NCI-H187 treated with DMSO at 0.1 percent for 48 hours (cell line): ENCODE data around the gene QTRT2.

Source experiments
- DNase-seq: peaks from one replicate; lab custom pipeline; 2025; lab: John Stamatoyannopoulos, UW

The QTRT2 gene

DNA sequence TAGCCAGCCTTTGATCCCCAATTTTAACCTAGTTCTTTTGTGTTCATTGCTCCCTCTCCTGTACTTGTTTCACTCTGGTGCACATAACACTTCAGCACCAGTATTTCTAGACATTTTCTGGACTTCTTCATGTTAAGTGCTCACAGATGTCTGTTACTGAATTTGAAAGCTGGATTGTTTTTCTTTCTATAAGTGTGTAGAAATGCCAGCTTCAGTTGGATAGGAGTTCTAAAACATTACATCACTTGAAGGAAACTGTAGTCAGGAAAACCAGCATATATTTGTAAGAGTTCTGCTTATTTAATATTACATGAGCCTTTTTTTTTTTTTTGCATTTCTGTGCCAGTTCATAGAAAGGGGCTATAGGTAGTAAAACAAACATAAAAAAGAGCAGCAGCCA is 21.6 kb downstream of the QTRT2 start:
- no peak for DNase-seq

DNA sequence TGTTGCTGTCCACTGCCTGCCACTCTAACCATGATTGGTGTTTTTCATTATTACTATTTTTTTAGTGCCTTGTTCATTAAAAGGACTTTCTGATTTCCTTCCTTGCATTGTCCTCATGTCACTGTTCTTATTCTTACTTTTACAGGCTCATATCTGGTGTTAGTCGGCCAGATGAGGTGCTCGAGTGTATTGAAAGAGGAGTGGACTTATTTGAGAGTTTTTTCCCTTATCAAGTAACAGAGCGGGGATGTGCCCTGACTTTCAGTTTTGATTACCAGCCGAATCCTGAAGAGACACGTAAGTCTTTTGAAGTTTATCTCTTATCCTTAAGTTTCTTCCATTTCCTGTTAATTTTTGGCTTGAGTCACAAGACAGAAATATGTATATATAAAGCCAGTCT is 23.2 kb downstream of the QTRT2 start:
- DNase-seq, result no peak

DNA sequence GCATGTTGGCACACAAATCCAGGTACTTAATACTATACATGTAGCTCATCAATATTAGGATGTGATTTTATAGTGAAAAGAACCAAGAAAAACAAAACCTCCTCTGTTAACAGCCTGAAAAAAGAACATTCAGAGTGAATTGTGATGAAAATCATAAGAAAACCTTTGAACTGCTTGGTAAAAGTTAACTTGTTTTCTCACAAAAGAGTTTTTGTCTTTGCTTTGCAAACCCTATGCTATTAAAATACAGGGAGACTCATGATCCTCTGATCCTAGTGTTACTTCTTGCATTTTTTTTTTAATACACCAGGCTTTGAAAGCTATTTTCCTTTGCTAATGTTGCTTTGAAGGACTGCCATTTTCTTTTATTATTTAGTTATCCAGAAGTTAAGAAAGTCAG is 23.7 kb downstream of the QTRT2 start:
- DNase-seq, result no peak

DNA sequence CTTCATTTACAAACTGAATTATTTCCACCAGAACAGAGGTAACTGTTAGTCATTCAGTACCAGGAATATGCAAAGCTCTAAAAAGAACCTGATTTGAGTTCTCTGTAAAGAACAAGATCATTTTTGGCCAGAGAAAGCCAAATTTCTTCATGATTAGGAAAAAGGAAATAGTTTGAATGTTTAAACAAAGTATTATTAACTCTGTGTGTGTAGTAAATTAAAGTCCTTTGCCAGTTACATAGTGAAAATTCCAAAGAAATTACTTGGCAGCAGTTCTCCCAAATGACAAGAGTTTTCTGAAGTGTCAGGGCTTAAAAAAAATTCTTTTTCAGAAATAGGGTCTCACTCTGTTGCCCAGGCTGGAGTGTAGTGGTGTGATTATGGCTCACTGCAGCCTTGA is 24.5 kb downstream of the QTRT2 start:
- DNase-seq, result no peak

DNA sequence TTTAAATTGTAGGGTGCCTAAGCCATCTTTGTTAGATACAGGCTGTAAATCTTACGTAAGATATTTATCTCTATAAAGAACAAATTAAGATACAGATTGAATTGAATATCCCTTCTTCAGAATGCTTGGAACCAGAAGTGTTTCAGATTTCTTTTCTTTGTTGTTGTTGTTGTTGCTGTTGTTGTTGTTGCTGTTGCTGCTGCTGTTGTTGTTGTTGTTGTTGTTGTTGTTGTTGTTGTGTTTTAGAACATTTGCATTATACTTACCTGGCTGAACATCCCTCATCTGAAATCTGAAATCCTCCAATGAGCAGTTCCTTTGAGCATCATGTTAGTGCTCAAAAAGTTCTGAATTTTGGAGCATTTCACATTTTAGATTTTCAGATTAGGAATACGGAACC is 26.6 kb downstream of the QTRT2 start:
- DNase-seq, result no peak

DNA sequence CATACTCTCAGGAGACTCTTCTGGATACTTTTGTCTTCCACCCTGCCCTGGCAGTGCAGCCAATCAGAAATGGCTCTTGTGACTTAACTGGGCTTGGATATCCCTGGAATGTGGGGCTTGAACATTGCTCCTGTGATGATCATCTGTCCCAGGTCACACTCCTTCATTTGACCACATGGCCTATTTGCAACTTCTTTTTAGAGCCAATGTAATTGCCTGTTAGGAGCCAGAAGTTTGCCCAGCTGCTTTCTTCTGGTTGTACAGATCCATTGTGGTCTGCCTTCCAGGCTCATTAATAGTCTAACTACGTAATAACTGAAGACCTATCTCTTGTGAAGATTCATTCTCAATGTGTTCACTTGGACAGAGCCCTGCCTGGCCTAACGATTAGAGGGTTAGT is 29.8 kb downstream of the QTRT2 start:
- no peak for DNase-seq

DNA sequence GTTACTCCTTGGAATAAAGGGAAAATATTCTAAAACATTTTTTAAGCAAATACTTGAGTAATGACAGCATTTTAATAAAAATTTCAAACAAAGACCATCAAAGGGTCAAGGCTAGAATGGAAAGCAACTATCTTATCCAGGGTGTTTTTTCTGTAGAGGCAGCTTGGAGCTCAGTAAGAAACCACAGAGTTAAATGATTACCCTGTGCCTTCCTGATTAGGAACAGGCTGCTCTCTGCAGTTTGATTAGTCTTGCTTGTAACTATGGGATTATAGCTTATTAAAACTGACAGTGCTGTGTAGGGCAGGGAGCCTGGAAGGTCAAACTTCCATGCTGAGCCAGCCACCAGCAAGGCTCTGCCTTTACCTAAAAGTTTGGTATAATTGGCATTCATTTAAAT is 33.1 kb downstream of the QTRT2 start:
- DNase-seq, result no peak

DNA sequence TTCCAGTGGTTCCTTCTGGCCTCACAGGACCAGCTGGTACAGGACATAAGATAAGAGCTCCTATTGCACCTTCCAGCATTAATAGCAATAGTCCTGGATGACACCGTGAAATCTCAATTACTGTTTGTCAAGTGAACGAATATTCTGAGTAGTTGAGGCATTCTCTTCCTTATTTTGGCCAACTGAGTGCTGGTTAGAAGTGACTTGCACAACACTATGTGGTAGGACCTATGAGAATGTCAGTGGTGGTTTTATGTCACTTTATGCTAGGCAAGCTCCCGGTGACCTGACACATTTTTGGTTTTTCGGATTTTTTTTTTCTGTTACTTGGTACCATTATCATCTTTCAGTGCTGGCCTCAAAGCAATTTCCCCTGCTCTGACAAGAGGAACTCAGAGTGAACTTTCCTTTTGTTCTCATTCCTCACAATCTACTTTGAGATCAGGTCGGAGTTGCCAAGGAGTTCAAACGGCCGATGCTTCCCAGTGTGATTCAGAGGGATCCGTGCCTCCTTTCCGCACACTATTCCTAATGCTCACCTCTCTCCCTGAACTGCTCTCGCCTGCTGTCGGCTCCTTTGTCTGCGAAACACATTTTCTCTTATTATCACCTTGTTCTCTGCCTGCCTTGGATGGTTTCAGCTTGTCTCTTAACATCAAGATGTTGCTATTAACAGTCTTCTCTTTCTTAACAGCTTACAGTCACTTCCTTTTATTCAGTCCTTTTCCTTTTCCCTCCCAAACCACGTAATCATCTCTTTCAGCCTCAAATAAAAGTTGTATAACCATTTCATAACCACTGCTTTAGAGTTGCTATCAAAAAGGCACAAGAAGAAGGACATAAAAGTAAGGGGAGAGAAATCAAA is 35.8 kb downstream of the QTRT2 start:
- no peak for DNase-seq

DNA sequence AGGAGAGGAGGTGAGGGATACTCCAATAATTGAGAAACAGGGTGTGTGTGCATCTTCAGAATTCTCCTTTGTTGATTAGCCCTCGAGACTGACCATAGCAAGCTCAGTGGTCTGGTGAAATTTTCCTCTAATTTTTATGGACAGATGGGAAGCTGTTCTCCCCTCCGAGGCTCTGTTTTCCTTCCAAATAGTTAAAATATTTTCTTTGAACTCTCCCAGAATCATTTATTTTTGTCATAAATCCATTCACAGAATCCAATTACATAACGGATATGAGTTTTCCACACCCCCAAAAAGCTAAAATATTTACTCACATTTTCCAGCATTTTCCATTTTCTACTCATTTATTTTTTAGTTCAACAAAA is 36.5 kb downstream of the QTRT2 start:
- no peak for DNase-seq

DNA sequence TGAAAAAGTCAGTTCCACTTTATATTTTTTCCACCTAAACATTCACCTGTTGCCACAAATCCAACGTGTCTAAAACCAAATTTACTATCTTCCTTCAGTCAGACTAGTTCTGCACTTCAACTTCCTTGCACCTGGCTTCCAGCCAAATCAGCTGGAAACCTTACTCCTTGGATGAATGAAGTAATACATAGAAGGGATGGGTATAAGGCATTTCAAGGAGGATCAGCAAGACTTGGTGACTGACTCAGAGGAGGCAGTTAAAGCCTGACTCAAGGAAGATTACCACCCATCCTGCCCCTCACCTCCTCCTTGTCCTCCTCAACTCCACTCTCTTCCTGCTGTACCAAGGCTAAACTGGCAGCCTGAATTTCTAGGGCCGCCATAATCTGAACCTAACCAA is 37.1 kb downstream of the QTRT2 start:
- DNase-seq, result no peak

DNA sequence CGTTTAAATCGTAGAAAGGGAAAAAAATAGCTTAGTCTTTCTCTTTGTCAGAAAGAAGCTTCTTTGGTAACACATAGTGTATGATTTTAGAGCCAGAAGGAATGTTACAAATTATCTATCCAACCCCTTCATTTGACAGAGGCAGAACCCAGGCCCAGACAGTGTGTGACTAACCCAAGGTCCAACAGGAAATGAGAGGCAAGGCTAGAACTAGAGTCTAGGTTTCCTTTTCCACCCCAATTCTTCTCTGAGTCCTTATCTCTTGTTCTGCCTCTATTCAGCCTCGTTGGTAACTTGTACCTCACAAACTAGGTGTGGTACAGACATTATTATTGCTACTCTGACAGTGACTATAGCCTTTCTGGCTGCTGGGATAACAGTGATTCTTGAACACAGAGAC is 39.3 kb downstream of the QTRT2 start:
- no peak for DNase-seq

DNA sequence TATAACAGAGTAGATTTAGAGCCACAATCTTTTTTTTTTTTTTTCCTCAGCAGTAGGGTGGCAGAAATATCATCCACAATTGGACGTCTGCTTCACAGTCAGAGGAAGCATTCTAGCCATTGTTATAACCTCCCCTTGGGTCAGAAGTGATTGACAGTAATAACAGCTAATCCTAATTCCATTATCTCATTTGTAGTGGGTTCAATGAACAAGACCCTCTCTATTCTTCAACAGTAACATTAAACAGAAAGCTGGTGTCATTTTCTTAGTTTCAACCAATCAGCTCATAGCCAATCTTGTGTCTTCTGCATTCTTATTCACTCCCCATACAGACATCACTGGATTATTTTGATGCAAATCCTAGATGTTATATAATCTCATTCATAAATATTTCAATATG is 44.6 kb downstream of the QTRT2 start:
- DNase-seq, result no peak

DNA sequence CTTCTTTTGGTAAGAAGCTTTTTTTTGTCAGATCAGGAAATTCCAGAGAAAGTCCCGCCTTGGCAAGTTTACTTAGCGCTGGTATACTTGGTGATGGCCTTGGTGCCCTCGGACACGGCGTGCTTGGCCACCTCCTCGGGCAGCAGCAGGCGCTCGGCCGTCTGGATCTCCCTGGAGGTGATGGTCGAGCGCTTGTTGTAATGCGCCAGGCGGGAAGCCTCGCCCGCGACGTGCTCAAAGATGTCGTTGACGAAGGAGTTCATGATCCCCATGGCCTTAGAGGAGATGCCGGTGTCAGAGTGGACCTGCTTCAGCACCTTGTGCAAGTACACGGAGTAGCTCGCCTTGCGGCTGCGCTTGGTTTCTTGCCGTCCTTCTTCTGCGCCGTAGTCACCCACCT is 46.6 kb downstream of the QTRT2 start:
- DNase-seq, result no peak

DNA sequence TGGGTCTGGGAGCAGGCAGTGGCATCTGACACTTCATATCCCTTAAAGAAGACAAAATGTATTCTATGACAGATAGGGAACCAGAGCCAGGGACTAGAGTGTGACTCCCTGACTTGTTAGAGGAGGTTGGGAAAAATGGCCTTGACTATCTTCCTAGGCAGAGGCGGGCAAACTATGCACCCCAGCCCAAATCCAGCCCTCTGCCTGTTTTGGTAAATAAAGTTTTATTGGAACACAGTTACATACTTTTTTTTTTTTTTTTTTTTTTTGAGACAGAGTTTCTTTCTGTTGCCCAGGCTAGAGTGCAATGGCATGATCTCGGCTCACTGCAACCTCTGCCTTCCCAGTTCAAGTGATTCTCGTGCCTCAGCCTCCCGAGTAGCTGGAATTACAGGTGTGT is 47.3 kb downstream of the QTRT2 start:
- no peak for DNase-seq

DNA sequence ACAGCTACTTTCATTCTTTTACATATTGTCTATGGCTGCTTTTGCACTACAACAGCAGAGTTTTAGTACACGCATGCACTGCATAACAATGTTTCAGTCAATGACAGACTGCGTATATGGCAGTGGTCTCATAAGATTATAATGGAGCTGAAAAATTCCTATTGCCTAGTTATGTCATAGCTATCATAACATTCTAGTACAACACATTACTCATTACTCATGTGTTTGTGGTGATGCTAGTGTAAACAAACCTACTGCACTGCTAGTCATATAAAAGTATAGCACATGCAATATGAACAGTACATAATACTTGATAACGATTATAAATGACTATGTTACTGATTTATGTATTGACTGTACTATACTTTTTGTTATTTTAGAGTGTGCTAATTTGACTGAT is 47.9 kb downstream of the QTRT2 start:
- DNase-seq, result no peak

DNA sequence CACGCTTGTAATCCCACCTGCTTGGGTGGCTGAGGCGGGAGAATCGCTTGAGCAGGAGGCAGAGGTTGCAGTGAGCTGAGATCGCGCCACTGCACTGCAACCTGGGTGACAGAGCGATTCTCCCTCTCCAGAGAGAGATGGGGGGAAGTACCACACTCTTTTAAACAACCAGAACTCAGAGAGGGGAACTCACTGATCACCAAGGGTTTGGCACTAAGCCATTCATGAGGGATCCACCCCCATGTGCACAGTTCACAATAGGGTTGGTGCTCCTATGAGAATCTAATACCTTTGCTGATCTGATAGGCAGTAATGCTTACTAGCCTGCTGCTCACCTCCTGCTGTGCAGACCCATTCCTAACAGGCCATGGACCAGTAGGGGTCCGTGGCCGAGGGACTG is 51.6 kb downstream of the QTRT2 start:
- no peak for DNase-seq

DNA sequence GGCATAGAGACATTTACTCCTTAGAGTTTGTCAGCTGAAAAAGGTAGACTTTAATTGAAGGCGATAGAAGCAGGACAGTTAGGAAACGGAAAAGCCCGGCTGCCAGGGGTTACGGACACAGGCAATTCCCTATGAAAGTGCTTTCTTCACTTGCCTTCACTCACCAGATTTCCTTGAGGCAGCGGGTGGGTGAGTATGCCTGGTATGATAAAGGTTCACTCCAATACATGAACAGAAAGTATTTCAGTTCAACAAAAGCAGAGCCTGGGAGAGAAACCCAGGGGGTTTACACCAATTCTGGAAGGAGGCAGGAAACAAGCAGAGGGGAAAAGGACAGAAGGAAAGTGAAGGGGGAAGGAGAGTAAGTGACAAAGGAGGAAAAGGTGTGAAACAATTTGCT is 53.9 kb downstream of the QTRT2 start:
- no peak for DNase-seq

DNA sequence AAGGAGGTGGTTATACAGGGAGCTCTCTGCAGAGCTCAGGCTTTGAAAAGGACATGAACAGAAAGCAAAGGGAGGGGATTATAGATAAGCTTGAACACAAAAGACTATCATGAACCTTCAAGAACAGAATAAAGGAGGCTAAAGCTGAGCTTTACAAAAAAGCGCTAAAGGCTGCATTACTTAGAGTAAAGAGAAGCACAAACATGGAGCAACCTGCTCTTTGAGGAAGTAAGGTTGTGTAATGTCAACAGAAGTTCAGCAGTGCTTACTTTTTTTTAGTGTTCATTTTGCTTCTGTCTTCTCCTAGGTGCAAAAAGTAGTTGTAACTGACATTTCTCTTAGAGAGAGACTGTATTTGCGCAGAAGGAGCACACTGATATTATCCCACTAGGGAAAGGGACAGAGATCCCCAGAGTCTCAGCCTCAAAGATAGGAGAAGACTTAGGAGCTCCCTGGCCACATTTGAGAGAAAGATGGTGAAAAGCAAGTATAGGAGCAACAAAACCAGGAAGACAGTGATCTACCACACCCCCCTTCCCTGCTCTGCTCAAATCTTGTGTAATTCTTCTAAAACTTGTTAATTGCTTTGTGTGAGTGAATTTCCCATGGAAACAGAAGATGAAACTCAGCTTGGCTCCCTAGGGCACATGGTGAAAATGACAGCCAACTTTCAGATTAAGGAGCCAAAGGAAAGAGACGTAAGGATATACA is 54.7 kb downstream of the QTRT2 start:
- no peak for DNase-seq

DNA sequence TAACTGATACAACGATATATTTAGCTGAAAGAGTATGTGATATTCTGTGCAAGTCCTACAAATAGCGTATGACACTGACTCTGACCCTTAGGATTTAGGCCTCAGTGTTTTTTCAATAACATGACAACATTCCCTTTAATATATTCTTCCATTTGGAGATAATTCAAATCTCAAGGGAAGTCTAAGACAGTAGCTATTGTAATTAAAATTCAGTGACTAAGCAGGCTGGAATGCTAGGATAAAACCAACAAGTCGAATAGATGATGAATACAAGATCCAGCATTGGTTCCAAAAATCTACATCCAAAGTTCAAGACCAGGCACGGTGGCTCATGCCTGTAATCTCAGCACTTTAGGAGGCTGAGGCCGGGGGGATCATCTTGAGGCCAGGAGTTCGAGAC is 56.2 kb downstream of the QTRT2 start:
- DNase-seq, result no peak

DNA sequence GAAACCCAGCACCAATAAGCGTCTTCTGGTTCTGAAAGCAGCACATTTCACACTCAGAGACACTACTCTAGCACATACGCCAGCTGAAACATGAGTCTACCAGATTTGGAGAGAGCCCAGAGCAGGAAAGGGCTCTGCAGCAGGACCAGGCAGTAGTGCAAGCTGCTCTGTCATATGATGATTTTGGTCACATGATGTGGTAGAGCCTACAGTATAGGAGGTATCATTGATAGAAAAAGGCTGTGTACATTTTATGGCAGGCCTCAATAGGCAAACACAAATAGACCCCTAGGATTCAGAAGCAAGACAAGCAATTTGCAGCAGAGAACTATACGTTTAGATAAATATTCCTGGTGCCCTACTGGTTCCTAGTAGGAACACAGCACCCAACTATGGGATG is 58.2 kb downstream of the QTRT2 start:
- no peak for DNase-seq

DNA sequence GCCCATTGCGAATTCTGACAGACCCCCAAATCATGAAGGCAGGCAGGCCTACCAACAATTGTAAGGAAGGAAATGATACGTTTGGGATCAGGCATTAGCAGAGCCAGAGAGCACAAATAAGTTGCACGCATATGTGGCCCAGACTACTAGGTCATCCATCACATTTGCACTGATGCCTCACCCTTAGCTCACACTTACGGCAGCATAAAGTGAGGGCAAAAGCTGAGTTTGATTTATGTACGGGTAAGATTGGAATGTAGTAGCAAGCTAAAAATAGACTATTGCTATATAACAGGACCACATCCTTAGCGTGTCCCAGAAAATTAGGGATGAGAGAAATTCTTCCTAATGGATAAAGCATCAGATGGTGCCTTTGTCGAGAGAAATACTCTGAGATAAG is 58.6 kb downstream of the QTRT2 start:
- no peak for DNase-seq

DNA sequence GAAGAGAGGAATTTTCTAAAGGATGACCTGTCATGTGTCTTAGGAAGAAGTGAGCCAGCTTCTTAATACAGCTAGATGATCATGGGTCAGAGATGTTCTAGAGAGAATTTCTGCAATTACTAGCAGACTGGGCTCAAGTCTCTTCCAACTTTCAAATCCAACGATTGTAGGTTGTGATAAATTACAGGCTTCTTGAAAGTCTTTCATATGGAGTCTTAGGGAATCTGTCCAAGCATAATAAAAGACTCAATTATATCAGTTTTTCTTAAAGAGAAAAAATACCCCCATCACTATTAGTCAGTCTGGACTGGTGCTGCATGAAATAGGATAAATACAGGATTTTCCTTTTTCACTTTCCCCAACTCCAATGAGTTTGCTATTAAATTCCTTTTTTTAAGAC is 63.2 kb downstream of the QTRT2 start:
- DNase-seq, result no peak

DNA sequence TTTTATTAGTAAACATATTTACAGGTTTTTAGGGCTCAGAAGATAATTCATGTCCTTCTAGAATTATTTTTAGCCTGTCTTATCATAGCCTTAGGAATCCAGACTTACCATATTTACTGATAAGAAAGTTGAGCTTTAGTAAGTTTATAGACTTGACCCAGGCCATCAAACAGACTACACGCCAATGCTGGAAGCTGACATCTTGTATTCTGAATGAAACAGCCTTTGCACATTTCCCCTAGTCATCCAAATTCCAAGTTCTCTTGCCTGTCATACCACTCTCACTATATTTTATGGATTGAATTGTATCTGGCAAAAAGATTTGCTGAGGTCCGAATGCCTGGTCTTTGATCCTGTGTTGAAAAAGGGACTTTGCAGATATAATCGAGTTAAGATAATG is 63.7 kb downstream of the QTRT2 start:
- no peak for DNase-seq
